ENCODE data around the gene TRMT5. TPM values are rescaled to one million over a fixed set of nuclear protein-coding genes. Genes with fewer than 3 reads are reported as not detected.
A peak's percentile ranks its signal among the peaks of the same experiment; 100 is the strongest.

The TRMT5 gene
- total RNA-seq, 1 donor from 2014 or later = 3.5 TPM

DNA sequence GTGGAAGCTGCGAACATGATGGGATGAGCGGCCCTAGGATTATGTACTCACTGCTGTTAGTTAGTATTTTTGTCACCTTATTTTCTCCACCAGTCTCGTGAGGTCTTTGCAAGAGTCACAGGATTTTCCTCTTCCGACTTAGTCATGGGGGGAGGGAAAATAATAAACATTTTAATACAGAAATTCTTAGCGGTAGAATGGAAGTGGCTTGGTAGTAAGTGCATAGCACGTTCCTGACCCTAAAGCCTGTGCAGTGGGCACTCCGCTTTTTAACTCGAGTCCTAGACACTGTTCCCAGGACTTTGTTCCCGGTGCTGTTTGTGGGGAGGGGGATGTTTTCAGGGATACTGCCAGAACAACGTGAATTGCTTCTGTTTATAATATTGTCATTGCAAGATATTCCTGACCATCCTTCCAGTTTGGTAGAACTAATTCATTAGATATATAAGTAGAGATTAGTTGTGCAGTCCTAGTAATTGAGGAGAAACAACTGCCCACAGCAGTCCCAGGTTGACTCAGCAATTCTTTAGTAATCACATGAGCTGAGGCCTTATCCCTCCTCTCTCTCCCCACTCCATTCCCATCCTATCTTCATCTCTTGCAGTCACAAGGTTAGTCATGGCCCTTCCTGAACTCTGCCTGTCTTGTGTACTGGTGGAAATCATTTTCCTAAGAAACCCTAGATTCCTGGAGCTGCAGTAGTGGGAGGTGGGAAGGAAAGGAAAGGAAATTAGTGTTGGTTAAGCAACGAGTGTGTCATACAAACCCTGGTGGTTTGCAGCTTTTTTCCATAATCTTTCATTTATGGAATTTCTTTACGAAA, 965 bp upstream of the TRMT5 start:
- Histone ChIP-seq H3K4me1 (peaks cover 0 to 11% of the 10 kb centered on the region in 2 donors), H3K36me3 (peaks cover 0 to 16% of the 10 kb centered on the region in 2 donors), H3K27me3 (no peaks in the 10 kb centered on the region), H3K27ac (peak overlapping the region; percentile 85 to 87), H3K4me3 (peak overlapping the region; percentile 67 to 84), H3K9me3 (no peaks in the 10 kb centered on the region)
- intact Hi-C loops (cut with DNase I) = loop anchor here (1.0 to 5.0 kb wide), 4 partner anchors 205 to 335 kb away; partner anchors contain the start of genes SIX1 and TMEM30B
- TF ChIP-seq CTCF (IDR thresholded peaks at IDR 0.05) = no peak
- DNase-seq (ENCODE audit: low spot score in 2 of 2) = no peak

GRCh38 chr14:60977847-60978246, 3.0 kb downstream of the TRMT5 start:
- no peak for TF ChIP-seq CTCF (IDR thresholded peaks at IDR 0.05)
- Histone ChIP-seq H3K9me3 (no peaks in the 10 kb centered on the region), H3K4me1 (peaks cover 0 to 11% of the 10 kb centered on the region in 2 donors), H3K4me3 (no peak overlapping the region), H3K27ac (no peak overlapping the region), H3K27me3 (no peaks in the 10 kb centered on the region), H3K36me3 (peaks cover 5 to 11% of the 10 kb centered on the region in 2 donors)
- intact Hi-C loops (cut with DNase I) = no loop called here
- DNase-seq (ENCODE audit: low spot score in 2 of 2) = no peak

- Histone ChIP-seq H3K27ac (no peak overlapping the region), H3K4me1 (peaks cover 0 to 4% of the 10 kb centered on the region in 2 donors), H3K4me3 (no peak overlapping the region), H3K27me3 (no peaks in the 10 kb centered on the region), H3K36me3 (peaks cover 5 to 11% of the 10 kb centered on the region in 2 donors), H3K9me3 (no peaks in the 10 kb centered on the region)
- intact Hi-C loops (cut with DNase I) = no loop called here
- no peak for TF ChIP-seq CTCF (IDR thresholded peaks at IDR 0.05)
- DNase-seq (ENCODE audit: low spot score in 2 of 2) = no peak
Observed at GRCh38 chr14:60975551-60975950, 5.3 kb downstream of the TRMT5 start.

DNA sequence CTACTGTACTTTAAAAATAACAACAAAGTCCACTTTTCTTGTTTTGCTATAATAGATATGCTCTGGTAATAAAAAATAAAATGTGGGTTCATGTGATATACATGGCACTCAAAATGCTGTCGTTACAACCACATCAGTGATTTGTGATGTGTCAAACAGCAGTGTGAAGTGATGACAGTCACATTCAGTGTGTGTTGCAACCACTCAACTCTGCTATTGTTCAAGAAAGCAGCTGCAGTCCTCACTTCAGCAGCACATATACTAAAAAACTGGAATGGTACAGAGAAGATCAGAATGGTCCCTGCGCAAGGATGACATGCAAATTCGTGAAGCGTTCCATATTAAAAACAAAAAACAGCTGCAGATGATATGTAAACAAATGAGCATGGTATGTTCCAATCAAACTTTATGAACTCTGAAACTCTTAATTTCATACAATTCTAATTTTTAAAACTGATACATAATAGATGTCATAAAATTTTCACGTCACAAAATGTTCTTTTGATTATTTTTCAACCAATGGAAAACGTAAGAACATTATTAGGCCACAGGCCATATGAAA, 6.7 kb downstream of the TRMT5 start:
- TF ChIP-seq CTCF (IDR thresholded peaks at IDR 0.05) = no peak
- H3K4me1 ChIP-seq = peaks cover 0 to 4% of the 10 kb centered on the region in 2 donors
- DNase-seq (ENCODE audit: low spot score in 2 of 2) = no peak
- H3K9me3 ChIP-seq = no peaks in the 10 kb centered on the region
- H3K27me3 ChIP-seq = no peaks in the 10 kb centered on the region
- no peak overlapping the region for H3K27ac ChIP-seq
- H3K36me3 ChIP-seq = peaks cover 5 to 11% of the 10 kb centered on the region in 2 donors
- intact Hi-C loops (cut with DNase I) = no loop called here
- no peak overlapping the region for H3K4me3 ChIP-seq

GRCh38 chr14:60973070-60973469, 7.8 kb downstream of the TRMT5 start:
- no peak for TF ChIP-seq CTCF (IDR thresholded peaks at IDR 0.05)

More at GRCh38 chr14:60973070-60973469, 7.8 kb downstream of the TRMT5 start:
- Histone ChIP-seq H3K9me3 (no peaks in the 10 kb centered on the region), H3K27ac (no peak overlapping the region), H3K4me3 (no peak overlapping the region), H3K36me3 (peaks cover 5 to 11% of the 10 kb centered on the region in 2 donors), H3K27me3 (no peaks in the 10 kb centered on the region), H3K4me1 (peaks cover 0 to 3% of the 10 kb centered on the region in 2 donors)
- DNase-seq (ENCODE audit: low spot score in 2 of 2) = no peak
- intact Hi-C loops (cut with DNase I) = no loop called here
